Subcutaneous abdominal adipose tissue (tissue), 5 donors: Measurements from ENCODE around the gene NAB2.

Source experiments
- H3K27ac ChIP-seq: one replicate; pipeline ENCODE4 v1.7.0; 2013; ENCODE audit warnings: low read depth, mild to moderate bottlenecking, inconsistent platforms, low read length, moderate library complexity
- H3K27me3 ChIP-seq, 5 donors: one replicate each; pipeline ENCODE4 v1.7.0; 2013; ENCODE audit warnings: low read length in 5 of 5, inconsistent platforms in 1 of 5; ENCODE audit not compliant: control insufficient read depth in 5 of 5, insufficient read depth in 4 of 5
- H3K36me3 ChIP-seq, 5 donors: one replicate each; pipeline ENCODE4 v1.7.0; 2013; ENCODE audit warnings: low read length in 5 of 5; ENCODE audit not compliant: control insufficient read depth in 5 of 5, insufficient read depth in 5 of 5
- H3K4me1 ChIP-seq, 5 donors: one replicate each; pipeline ENCODE4 v1.7.0; 2013; ENCODE audit warnings: low read length in 5 of 5, mild to moderate bottlenecking in 3 of 5, moderate library complexity in 1 of 5; ENCODE audit not compliant: control insufficient read depth in 5 of 5, insufficient read depth in 5 of 5
- H3K4me3 ChIP-seq, 5 donors: one replicate each; pipeline ENCODE4 v1.7.0; 2013; ENCODE audit warnings: low read length in 5 of 5, low read depth in 1 of 5
- H3K9ac ChIP-seq, 5 donors: one replicate each; pipeline ENCODE4 v1.7.0; 2013; ENCODE audit warnings: low read length in 5 of 5, mild to moderate bottlenecking in 4 of 5, moderate library complexity in 3 of 5
- H3K9me3 ChIP-seq, 5 donors: one replicate each; pipeline ENCODE4 v1.7.0; 2013; ENCODE audit warnings: low read length in 5 of 5; ENCODE audit not compliant: control insufficient read depth in 5 of 5
- donor health status: healthy.
- donor health status: healthy.
- donor health status: healthy.
- donor health status: healthy.
- donor health status: healthy.

Gene NAB2

GRCh38 chr12:57088354-57089270 is at the start of gene NAB2:
NAB2 (plus strand) TSS chr12:57089114; CDS start chr12:57089272, 158 bp downstream.
- Histone ChIP-seq H3K36me3 (peaks cover 0 to 28% (median 24%) of the 10 kb centered on the region in 5 donors), H3K9me3 (no peaks in the 10 kb centered on the region), H3K27ac (peak within 1 kb of the TSS; percentile 99), H3K9ac (peak within 1 kb of the TSS; percentile 65 to 88 (median 76)), H3K27me3 (no peaks in the 10 kb centered on the region), H3K4me1 (peaks cover 8 to 66% (median 52%) of the 10 kb centered on the region in 5 donors), H3K4me3 (peak within 1 kb of the TSS; percentile 80 to 86 (median 83))

DNA sequence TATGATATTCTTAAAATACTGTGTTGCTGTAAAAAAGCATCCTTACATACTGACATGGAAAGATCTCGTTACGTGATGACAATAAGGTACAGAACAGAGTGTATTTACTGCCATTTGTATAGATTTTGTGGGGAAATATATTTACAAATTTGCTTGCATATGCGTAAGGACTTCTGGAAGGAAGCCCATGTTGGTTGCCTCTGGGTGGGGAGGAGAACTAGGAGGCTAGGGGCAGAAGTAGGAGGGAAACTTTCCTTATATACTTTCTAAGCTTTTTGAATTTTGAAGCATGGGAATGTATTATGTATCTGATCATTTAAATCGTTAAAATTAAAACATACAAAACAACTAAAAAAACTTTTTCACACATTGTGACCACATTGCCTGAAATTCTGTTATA is 48.7 kb upstream of the NAB2 start:
- no peak overlapping the region for H3K4me3 ChIP-seq
- H3K9me3 ChIP-seq: no peaks in the 10 kb centered on the region
- peaks cover 0 to 4% (median 3%) of the 10 kb centered on the region in 5 donors for H3K27me3 ChIP-seq
- no peaks in the 10 kb centered on the region for H3K4me1 ChIP-seq
- no peaks in the 10 kb centered on the region for H3K36me3 ChIP-seq
- no peak overlapping the region for H3K27ac ChIP-seq
- no peak overlapping the region for H3K9ac ChIP-seq

DNA sequence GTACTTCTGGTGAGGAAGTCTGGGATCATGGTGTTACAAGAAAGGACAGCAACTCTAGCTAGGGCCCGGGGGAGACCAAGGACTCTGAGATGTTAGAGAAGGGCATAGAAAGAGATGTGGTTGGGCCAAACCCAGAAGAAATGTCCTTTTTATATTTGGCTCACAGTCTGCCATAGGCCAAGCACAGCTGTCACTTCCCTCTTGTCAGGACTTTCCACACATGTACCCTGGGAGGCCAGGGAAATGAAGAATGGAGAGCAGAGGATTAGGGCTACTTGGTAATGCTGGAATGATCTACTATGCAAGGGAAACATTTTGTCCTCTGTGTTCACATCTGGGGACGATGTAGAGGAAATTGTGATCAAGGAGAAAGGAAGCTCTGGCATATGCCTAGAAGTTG is 48.2 kb upstream of the NAB2 start:
- no peaks in the 10 kb centered on the region for H3K36me3 ChIP-seq
- H3K4me1 ChIP-seq: peaks cover 0 to 3% (median 0%) of the 10 kb centered on the region in 5 donors

DNA sequence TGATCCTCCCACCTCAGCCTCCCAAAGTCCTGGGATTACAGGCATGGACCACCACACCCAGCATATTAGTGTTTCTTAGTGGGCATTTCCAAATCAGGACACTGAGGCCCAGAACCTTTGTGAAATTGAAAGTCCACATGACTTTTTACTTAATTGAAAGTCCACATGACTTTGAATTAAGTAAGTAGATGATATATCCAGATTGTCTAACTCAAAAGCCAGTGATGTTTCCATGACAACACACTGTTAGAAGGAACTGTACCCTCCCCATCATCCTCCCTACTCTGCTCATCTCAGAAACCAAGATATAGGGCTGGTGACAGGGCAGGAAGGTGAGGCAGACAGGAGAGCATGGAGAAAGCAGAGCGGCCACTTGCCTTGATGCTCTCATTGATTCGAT is 46.2 kb upstream of the NAB2 start:
- Histone ChIP-seq H3K27me3 (peaks cover 0 to 12% (median 4%) of the 10 kb centered on the region in 5 donors), H3K36me3 (no peaks in the 10 kb centered on the region), H3K9ac (no peak overlapping the region), H3K9me3 (no peaks in the 10 kb centered on the region), H3K27ac (no peak overlapping the region), H3K4me1 (peaks cover 0 to 17% (median 2%) of the 10 kb centered on the region in 5 donors), H3K4me3 (no peak overlapping the region)

More for the DNA sequence above, 48.2 kb upstream of the NAB2 start:
- H3K4me3 ChIP-seq: no peak overlapping the region
- peaks cover 0 to 4% (median 3%) of the 10 kb centered on the region in 5 donors for H3K27me3 ChIP-seq
- H3K9ac ChIP-seq: no peak overlapping the region
- no peak overlapping the region for H3K27ac ChIP-seq
- no peaks in the 10 kb centered on the region for H3K9me3 ChIP-seq

DNA sequence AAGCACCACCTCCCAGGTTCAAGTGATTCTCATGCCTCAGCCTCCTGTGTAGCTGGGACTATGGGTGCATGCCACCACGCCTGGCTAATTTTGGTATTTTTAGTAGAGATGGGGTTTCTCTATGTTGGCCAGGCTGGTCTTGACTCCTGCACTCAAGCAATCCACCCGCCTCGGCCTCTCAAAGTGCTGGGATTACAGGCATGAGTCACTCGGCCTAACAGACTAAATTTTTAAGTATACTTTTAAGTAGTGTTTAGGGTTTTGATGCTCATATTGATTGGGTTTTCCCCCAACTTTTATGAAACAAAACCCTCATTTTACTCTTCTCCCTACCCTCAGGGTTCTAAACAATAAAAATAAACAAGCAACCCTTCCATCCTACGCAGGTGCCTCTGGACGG is 44.4 kb upstream of the NAB2 start:
- H3K9me3 ChIP-seq: no peaks in the 10 kb centered on the region
- H3K4me3 ChIP-seq: no peak overlapping the region
- peaks cover 0 to 16% (median 6%) of the 10 kb centered on the region in 5 donors for H3K27me3 ChIP-seq
- H3K36me3 ChIP-seq: no peaks in the 10 kb centered on the region
- peaks cover 0 to 22% (median 2%) of the 10 kb centered on the region in 5 donors for H3K4me1 ChIP-seq
- no peak overlapping the region for H3K27ac ChIP-seq
- no peak overlapping the region for H3K9ac ChIP-seq

- no peak overlapping the region for H3K4me3 ChIP-seq
- peaks cover 0 to 16% (median 6%) of the 10 kb centered on the region in 5 donors for H3K27me3 ChIP-seq
- no peaks in the 10 kb centered on the region for H3K36me3 ChIP-seq
- no peaks in the 10 kb centered on the region for H3K9me3 ChIP-seq
- H3K27ac ChIP-seq: no peak overlapping the region
- peaks cover 0 to 22% (median 2%) of the 10 kb centered on the region in 5 donors for H3K4me1 ChIP-seq
- no peak overlapping the region for H3K9ac ChIP-seq
Observed at GRCh38 chr12:57044889-57045288, 44.0 kb upstream of the NAB2 start.

DNA sequence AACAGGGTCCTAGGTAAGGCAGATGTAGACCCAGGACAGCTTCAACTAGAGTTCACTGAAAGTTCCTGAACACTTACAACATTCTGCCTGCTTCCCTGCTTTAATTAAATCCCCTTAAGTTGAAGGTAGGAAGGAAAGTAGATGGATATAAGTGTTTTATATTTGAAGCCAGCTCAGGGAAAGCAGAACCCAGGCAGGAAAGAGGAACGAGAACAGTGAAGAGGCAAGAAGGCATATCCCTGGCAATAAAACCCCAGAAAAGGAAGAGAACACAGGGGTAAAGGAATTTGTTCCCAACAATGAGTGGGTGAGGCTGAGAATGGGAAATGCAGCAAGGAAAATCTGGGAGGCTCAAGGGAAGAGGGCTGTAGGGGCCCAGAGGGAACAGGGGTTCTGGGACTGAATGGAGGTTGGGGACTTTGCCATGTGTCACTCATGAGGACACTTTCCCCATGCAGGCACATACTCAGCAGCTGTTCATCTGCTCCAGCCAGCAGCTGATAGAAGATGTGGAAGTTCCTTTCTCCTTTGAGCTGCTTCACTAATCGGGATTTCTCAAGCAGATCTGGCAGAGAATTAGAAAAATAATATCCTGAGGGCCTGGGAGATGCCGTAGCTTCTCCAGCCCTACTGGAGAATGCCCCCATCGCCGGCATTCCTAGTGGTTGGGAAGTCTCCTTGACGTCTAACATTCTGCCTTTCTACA is 42.7 kb upstream of the NAB2 start:
- peaks cover 0 to 22% (median 2%) of the 10 kb centered on the region in 5 donors for H3K4me1 ChIP-seq
- no peak overlapping the region for H3K9ac ChIP-seq
- peaks cover 0 to 16% (median 6%) of the 10 kb centered on the region in 5 donors for H3K27me3 ChIP-seq
- H3K27ac ChIP-seq: no peak overlapping the region
- H3K36me3 ChIP-seq: no peaks in the 10 kb centered on the region
- H3K4me3 ChIP-seq: no peak overlapping the region
- H3K9me3 ChIP-seq: no peaks in the 10 kb centered on the region

GRCh38 chr12:57046947-57047890 is 41.7 kb upstream of the NAB2 start:
- H3K9me3 ChIP-seq: no peaks in the 10 kb centered on the region
- no peak overlapping the region for H3K4me3 ChIP-seq
- peaks cover 0 to 16% (median 6%) of the 10 kb centered on the region in 5 donors for H3K27me3 ChIP-seq
- no peak overlapping the region for H3K9ac ChIP-seq
- peaks cover 0 to 22% (median 2%) of the 10 kb centered on the region in 5 donors for H3K4me1 ChIP-seq
- H3K27ac ChIP-seq: no peak overlapping the region
- no peaks in the 10 kb centered on the region for H3K36me3 ChIP-seq

GRCh38 chr12:57047981-57048380 is 40.9 kb upstream of the NAB2 start:
- Histone ChIP-seq H3K9ac (no peak overlapping the region), H3K27me3 (peaks cover 0 to 16% (median 4%) of the 10 kb centered on the region in 5 donors), H3K36me3 (no peaks in the 10 kb centered on the region), H3K9me3 (no peaks in the 10 kb centered on the region), H3K4me3 (no peak overlapping the region), H3K27ac (no peak overlapping the region), H3K4me1 (peaks cover 0 to 22% (median 2%) of the 10 kb centered on the region in 5 donors)
